Putamen (tissue), 1 donor: ENCODE results near the gene SLC16A6.
A peak's percentile ranks its signal among the peaks of the same experiment; 100 is the strongest.
"Not testable (repeated sequence)": the region's sequence is repeated elsewhere in the genome, so short reads cannot be mapped to it uniquely, and the experiment has no call there.

Source experiments
- DNase-seq: peaks from one replicate; pipeline ENCODE4 v3.0.0-alpha.2; 2016; ENCODE audit warnings: low spot score

The SLC16A6 gene

DNA sequence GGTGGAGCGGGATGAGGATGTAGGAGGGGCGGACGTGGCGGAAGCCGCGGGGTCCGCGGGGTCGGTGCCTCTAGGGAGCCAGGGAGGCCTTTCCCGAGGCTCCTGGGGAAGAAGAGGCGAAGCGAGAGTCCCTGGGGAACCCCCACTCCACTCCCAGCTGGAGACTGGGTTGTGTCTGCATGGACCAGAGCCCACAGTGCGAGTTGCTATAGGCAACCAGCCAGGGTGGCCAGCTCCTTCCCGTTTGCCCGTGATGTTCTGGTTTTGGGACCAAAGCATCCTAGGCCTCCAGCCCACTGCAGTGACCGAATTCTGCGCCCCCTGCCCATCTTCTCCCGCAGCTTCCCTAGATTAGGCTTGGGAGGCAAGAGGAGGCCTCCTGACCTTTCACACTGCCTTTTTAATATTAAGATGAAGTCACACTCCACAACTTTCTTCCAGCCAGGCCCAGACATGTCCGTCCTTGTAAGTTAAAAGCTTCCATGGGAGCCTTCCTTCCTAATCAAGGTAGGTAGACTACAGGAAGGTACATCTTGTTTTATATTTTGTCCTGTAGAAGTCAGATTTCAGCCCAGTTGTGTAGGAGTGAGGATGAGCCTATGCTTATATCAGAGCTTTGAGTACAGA lies 42.6 kb downstream of the SLC16A6 start:
- DNase-seq, result no peak

DNA sequence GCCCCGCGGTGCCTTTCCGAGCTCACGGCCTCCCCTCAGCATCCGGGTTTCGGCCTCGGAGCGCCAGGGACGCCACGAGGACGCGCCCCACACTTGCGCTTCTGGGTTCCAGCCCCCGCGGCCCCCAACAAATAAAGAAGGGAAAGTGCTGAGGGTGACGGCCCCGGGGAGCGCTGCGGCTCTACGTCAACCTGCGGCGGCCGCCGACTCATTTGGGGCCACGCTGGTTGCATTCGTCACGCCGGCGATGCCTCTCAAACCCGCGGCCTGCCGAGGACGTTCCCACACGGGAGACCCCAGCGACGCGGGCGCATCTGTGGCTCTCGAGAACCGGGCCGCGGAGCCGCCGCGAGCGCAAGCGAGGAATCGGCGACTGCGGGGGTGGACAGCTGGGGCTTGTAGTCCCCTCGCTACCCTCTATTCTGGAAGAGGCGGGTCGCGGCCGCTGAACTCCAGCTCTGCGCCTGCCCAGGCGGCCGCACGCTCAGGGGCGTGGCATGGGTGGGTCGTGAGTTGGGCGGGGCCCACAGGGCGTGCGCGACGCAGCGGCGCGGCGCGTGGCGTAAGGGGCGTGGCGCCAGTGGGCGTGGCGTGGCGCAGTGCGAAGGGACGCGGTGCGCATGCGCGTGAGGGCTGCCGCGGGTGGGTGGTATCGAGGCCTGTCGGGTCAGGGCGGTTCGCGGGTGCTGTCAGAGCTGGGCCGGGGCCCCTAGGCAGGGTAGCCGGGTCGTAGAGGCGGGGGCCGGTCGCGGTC lies 43.3 kb downstream of the SLC16A6 start, which contains the start of gene AMZ2:
TSS of gene AMZ2 (plus strand) at position 599 of the 754 bp plus-strand sequence. CDS start 2,145 bp downstream, outside the sequence.
- peak; percentile 96 for DNase-seq

DNA sequence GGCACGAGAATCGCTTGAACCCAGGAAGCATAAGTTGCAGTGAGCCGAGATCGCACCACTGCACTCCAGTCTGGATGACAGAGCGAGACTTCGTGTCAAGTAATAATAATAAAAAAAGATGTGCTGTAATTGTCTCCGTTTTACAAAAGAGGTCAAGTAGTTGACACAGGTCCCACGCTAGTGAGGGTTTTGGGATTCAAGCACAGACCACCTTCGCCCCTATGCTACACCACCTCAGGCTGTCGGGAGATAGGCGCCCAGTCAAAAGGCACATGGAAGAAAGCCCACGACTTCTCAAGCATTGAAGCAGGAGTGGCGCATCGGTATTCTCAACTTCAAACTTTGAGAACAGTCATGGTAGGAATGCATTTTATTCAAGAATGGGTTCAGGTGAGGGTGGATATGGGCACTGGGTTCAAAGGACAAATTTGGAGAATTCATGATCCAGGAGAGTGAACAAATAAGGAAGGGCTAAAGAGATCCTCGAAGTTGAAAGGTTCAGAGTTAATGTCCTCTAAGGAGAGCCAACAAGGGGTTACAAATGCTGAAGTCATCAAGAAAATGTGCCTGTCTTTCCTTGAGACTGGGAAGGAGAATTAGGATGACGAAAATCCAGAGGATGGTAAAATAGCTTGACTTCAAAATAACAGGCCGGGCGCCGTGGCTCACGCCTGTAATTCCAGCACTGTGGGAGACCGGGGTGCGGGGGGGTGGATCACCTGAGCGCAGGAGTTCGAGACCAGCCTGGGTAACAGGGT lies 44.5 kb downstream of the SLC16A6 start:
- no peak for DNase-seq

DNA sequence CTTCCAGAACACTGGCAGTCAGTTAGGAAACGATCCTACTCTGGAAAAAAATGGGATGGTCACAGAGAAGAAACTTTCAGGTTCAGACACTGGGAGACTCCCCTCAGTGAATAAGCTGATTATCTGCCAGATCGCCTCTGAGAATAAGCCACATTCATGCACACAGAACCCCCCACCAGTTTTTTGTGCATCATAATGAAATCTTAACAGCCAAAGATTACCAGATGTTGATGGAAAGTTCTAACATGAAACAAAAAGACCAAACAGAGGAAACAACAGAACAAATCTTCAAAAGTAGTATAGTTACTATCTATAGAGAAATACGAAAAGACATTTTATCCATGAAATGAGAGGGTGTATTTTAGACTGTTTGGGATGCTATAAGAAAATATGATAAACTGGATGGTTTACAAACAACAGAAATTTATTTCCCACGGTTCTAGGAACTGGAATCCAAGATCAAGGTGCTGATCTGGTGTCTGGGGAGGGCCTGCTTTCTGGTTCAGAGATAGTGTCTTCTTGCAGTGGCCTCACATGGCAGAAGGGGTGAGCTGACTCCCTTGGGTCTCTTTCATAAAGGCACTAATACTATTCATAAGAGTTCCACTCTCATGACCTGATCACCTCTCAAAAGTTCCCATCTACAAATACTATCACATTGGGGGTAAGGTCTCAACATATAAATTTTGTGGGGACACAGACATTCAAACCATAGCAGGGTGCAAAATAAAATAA lies 51.1 kb downstream of the SLC16A6 start:
- DNase-seq, result no peak

DNA sequence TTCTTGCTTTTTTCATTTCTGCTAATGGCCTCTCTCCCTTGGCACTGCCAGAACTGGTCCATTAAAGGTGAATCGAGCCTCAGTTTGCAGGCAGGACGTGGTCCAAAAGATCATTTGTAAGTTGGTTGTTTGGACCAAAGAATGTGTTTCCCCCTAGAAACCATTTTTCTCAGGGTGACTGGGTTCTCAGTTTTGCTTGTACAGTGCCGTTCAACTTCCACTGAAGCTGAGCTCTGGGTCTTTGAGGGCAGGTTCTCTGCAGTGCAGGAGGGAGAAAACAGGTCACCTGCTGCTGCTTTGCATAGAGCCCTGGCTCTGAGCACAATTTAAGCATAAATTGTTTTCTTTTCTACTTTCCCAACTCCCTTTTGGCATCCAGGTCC lies 52.1 kb downstream of the SLC16A6 start:
- peak; percentile 45 for DNase-seq

DNA sequence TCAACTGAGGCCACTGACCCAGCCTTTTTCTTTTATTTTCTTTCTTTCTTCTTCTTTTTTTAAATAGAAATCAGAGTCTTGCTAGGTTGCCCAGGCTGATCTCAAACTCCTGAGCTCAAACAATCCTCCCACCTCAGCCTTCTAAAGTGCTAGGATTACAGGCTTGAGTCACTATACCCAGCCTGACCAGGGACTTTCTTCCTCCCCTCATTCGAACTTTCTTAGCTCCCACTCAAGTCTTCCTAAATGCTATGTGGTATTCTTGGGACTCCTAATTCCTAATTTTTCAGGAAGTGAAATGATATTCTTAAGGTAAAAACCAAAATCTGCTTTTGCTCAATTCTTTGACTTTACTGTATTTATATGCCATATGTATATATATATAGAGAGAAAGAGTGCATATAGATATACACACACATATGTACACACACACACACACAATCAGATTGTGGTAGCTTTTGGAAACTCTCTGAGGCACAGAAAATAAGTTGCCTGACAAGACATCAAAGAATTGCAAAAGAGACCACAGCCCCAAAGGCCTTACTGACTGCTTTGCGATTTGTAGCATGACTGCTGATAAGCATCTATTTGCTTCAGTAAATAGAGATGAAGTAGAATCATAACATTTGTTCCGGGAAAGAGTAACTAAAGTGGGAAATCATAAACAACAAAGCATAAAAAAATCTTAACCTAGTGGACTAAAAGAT lies 52.6 kb downstream of the SLC16A6 start:
- DNase-seq, result no peak

DNA sequence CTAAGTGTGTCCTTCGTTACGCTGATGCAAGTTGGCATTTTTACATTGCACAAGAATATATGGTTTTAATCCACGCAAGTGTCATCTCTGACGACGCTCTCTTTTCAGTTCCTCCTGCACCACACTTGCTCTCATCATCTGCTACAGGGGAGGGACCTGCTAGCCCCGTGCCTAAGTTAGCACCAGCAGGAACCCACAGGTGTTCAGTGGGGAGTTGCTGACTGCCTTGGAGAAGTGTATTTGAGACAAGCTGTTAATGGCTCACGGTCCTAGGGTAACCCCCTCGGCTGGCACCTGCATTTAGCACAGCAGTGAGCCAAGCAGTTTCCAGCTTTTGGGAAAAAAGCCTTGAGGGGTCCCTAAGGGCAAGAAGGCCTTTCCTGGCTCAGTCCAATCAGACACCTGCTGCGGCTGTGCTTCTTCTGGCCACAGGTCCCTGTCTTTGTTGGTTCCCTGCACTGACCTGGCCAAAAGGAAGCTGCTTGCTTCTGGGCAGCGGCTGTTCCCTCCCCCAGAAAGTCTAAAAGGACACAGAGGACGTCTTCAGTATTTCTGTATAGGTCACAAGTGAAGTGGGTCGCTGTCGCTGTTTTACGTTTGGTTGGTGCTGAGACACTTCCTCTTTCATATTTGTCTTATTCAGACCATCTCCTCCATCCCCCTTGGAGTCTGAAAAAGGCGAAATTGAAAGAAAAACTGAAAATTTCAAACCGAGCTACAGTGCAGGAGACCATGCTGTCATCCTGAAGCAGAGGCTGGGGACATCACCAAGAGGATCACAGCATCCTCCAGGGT lies 53.4 kb downstream of the SLC16A6 start:
- not testable (repeated sequence) for DNase-seq

DNA sequence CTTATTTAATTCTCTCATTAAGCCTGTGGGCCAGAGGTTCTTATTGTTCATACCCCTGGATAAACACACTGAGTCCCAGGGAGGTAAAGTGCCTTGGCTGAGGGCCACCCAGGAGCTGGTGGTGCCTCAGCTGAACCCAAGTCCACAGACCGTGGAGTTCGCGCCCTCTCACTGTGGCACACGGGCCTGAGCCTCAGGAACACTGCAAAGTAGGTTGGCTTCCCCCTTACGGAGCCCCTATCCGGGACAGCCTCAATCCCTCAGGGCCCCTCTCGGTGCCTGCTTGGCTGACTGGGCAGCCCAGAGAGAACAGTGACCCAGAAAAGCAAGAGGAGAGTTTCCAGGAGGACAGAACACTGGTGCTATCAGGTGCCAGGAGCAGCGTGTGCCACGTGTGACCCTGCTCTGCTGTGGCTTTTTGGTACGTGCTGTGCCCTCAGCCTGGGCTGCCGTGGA lies 55.6 kb downstream of the SLC16A6 start:
- DNase-seq, result peak; percentile 43

DNA sequence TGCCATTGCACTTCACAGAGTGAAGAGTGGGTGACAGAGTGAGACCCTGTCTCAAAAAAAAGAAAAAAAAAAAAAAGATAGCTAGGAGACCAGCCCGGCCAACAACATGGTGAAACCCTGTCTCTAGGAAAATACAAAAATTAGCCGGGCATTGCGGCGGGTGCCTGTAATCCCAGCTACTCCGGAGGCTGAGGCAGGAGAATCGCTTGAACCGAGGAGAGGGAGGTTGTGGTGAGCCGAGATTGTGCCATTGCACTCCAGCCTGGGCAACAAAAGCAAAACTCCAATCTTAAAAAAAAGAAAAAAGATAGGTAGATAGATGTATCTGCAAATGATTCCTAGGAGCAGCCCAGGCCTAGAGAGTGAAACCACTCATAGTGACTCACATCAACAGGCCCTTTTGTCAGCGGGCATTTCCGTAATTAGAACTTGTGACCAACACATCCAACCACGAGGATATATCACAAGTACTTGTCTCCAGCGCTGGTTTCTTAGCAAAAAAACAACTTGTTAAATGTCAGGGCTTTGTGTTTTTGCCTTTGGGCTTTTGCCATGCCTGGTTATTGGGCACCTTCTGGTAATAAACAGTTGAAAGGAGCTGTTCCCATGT lies 56.1 kb downstream of the SLC16A6 start:
- peak; percentile 59 for DNase-seq

DNA sequence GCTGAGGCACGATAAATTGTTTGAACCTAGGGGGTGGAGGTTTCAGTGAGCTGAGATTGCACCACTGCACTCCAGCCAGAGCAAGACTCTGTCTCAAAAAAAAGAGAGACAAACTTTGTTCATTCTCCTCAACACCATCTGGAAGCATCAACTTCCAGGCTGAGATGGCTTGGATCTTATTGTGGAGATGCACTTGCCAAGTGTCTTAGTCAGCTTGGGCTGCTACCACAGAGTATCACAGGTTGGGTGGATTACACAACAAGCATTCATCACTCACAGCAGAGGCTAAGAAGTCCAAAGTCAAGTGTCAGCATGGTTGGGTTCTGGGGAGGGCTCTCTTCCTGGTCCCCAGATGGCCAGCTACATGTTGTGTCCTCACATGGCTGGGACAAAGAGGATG lies 58.2 kb downstream of the SLC16A6 start:
- DNase-seq, result not testable (repeated sequence)

DNA sequence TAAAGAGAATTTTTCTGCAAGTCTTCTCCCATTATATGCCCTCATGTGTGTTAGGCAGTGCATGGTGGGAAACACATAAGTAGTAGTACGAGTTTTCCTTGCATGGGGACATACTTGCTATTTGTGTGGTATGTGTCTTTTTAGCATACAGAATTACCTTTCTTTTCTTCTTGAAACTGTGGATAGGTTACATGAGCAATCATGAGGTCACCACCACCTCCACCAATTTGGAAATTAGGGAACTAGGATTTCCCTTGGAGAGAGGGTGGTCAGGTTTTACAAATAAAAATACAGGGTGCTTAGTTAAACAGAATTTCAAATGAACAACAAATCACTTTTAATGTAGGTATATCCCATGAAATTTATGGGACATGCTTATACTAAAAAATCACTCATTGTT lies 59.4 kb downstream of the SLC16A6 start:
- DNase-seq, result no peak

DNA sequence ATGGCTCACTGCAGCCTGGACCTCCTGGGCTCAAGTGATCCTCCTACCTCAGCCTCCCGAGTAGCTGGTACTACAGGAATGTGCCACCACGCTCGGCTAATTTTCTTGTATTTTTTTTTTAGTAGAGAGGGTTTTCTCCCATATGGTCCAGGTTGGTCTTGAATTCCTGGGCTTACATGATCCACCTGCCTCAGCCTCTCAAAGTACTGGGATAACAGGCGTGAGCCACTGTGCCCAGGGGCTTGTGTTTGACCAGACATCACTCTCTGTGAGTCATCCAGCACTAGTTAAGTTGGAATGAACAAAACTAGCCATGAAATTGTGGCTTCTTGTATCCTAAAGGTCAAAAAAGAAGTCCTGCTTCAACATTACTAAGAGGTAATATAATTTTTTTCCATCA lies 59.8 kb downstream of the SLC16A6 start:
- DNase-seq, result not testable (repeated sequence)

DNA sequence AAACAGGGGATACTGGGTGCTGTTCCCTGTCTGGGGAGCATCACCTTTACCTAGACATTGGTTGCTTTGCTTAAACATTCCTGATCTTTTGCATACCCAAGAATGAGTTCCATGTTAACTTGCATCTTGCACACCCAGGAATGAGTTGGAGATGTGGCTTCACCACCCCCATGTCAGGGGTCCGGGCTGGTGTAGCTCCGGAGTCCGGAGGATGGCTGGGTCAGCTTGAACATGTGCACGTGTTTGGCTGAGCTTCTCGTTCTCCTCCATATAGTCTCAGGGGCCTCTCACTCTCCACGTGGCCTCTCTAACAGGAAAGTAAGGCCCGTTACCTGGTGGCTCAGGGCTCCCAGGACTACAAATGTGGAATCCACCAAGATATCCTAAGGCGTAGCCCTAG lies 61.3 kb downstream of the SLC16A6 start:
- no peak for DNase-seq

DNA sequence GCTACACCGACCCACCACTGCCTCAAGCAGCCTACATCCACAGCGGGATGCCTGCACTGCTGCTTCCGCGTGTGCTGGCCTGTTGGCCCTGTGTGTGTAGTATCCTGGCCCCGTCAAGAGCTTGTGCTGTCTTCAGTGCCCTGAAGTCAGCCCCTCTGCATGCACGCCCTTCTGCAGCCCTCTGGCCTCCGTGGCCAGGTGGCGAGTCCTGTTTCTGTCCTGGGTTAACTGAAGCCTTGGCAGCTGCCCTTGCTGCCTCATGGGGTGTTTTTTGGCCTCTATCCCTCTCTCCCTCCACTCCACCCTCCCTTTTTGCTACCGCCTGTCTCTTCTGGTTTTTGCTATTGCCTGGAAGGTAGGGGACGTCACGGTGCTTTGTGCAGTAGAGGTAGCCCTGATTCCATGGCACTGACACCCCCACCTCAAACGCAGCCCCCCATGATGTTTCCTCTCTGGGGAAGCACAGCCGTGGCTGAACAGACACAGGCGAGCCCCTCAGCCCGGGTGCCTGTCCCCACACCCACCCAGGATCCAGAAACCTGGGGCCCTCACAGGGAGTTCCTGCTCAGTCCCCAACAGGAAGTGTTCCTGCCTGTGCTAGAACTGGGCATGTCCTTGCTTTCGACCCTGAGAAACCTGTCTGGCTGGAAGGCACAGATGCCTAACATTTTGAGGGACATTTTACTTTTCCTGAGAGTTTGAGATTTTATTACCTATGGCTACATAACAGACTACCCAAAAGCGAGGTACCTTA lies 61.9 kb downstream of the SLC16A6 start:
- DNase-seq, result no peak

DNA sequence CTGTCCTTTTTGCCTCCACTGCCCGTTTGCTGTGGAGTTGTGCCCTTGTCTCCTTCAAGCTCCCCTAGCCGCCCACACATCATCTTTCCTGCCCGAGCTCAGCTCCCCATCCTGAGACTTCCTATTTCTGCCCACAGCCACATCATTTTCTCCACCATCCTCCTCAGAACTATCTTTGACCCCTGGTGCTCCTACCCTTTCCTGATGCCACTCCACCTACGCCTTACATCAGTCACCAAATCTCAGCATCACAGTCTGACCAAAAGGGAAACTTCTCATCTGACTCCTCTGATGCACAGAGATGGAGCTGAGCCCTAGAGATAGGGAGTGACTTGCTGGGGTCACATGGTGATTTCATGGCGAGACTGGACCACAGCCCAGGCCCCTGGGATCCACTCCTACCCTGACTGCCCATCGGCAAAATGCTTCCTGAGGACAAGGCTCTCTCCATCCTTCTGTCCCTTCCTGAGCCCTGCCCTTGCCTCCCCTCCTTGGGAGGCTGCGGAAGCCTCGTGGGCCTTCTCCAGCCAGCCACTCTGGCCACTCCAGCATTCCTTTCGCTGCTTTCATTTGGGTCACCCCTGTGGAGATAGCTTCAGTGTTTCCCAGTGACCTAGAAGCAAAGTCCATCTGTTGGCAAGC lies 62.8 kb downstream of the SLC16A6 start:
- DNase-seq, result not testable (repeated sequence)

DNA sequence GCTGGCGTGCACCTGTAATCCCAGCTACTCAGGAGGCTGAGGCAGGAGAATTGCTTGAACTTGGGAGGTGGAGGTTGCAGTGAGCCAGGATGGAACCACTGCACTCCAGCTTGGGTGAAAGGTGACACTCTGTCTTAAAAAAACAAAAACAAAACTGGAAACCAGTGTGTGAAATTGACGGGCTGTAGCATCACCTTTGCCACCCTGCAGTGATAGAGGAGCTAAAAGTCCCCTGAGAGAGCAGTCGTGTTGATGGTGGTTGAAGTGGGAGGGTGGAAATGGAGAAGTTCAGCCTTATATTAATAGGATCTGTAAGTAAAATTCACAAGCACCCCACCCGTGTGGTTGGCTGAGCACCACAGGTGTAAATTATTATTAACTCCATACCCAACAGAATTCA lies 65.9 kb downstream of the SLC16A6 start:
- not testable (repeated sequence) for DNase-seq

DNA sequence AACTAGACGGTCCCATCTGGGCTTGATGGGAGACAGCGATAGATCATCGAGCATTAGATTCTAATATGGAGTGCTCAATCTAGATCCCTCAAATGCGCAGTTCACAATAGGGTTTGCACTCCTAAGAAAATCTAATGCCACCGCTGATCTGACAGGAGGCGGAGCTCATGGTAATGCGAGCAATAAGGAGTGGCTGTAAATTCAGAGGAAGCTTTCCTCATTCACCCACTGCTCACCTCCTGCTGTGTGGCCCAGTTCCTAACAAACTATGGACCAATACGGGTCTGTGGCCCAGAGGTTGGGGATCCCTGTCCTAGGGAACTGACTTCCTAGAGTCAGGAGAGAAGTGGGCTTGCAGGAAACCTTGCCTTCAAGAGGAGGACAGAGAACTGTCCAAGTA lies 68.3 kb downstream of the SLC16A6 start:
- no peak for DNase-seq

DNA sequence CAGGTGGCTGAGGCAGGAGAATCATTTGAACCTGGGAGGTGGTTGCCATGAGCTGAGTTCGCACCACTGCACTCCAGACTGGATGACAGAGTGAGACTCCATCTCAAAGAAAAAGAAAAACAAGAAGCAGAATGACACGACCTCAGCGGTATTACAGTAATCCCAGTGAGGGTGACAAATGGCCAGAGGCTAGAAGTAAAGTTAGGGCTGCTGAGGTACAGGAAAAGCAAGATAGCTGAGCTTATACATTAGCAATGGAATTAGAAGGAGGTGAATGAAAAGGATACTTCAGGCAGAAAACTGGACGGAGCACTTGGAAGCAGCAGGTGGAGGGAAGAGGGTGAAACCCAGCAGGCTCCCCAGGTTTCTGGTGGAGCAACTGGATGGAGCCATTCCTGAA lies 69.1 kb downstream of the SLC16A6 start:
- DNase-seq, result no peak

DNA sequence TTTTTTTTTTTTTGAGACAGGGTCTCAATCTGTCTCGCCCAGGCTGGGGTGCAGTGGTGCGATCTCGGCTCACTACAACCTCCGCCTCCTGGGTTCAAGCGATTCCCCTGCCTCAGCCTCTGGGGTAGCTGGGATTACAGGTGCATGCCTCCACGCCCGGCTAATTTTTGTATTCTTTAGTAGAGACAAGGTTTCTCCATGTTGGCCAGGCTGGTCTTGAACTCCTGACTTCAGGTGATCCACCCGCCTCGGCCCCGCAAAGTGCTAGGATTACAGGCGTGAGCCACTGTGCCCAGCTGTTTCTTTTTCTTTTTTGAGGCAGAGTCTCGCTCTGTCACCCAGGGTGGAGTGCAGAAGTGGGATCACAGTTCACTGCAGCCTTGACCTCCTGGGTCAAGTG lies 70.1 kb downstream of the SLC16A6 start:
- not testable (repeated sequence) for DNase-seq
